Stomach (tissue), 4 donors: ENCODE measurements around the gene ZNF776.
"Not testable (repeated sequence)": the region's sequence is repeated elsewhere in the genome, so short reads cannot be mapped to it uniquely, and the experiment has no call there.

Source experiments
- EP300 ChIP-seq: sonication (generic); formaldehyde crosslinking; IDR thresholded peaks from one replicate; pipeline ENCODE4 v1.6.1; 2017; ENCODE audit warnings: antibody characterized with exemption
- POLR2A ChIP-seq, 4 donors: fragments of 450-650 bp; IDR thresholded peaks; one replicate each; pipeline ENCODE4 v1.6.1; 2016; ENCODE audit warnings: antibody characterized with exemption in 4 of 4, control low read depth in 2 of 4, mild to moderate bottlenecking in 1 of 4, moderate library complexity in 1 of 4

- TF ChIP-seq EP300; POLR2A (IDR thresholded peaks at IDR 0.05): not testable (repeated sequence)
Measured at GRCh38 chr19:57738320-57738719, 8.3 kb upstream of the ZNF776 start.
